ENCODE measurements around the gene CLDN14. TPM values are rescaled to one million over a fixed set of nuclear protein-coding genes. Genes with fewer than 3 reads are reported as not detected.

The CLDN14 gene
- not detected for polyA plus RNA-seq (2013, experiment 1 of 2)
- polyA plus RNA-seq (2013, experiment 2 of 2): not detected

GRCh38 chr21:36479415-36480402 lies at the start of gene CLDN14:
TSS of gene CLDN14 (minus strand) at chr21:36480122. CDS start at chr21:36461695, 18,427 bp downstream.
- Histone ChIP-seq H3K27ac (ENCODE audit: low read depth, low read length) (no peak within 1 kb of the TSS), H3K27me3 (ENCODE audit: insufficient read depth, low read length, poor library complexity) (no peaks in the 10 kb centered on the region), H3K4me3 (ENCODE audit: low read length) (no peak within 1 kb of the TSS), H3K56ac (ENCODE audit: low read length) (no peak within 1 kb of the TSS), H3K4ac (ENCODE audit: low read depth, low read length) (no peak within 1 kb of the TSS), H3K79me1 (ENCODE audit: low read length) (no peaks in the 10 kb centered on the region), H3K36me3 (ENCODE audit: control insufficient read depth, insufficient read depth, low read length) (no peaks in the 10 kb centered on the region), H3K79me2 (ENCODE audit: control insufficient read depth, insufficient read depth, low read length) (no peaks in the 10 kb centered on the region), H3K18ac (ENCODE audit: low read length) (no peak within 1 kb of the TSS), H2BK5ac (ENCODE audit: low read length) (no peak within 1 kb of the TSS), H4K5ac (ENCODE audit: low read length) (no peak within 1 kb of the TSS), H3K4me2 (ENCODE audit: low read length) (no peak within 1 kb of the TSS), H3K4me1 (ENCODE audit: control insufficient read depth, low read depth, low read length) (no peaks in the 10 kb centered on the region), H2BK120ac (ENCODE audit: low read depth, low read length) (no peak within 1 kb of the TSS), H2BK15ac (replicated peaks; ENCODE audit: low read depth) (no peak within 1 kb of the TSS), H2AK5ac (ENCODE audit: low read length) (no peak within 1 kb of the TSS), H3K23ac (ENCODE audit: low read length) (no peak within 1 kb of the TSS), H4K8ac (ENCODE audit: low read depth, low read length) (no peak within 1 kb of the TSS), H3K9ac (ENCODE audit: low read length) (no peak within 1 kb of the TSS)
- no peak for DNase-seq
- no CpG with 5 or more reads among the region's 25 CpGs for WGBS (ENCODE audit: extremely low coverage, insufficient coverage, low lambda C conversion rate)

GRCh38 chr21:36528716-36529115 lies 48.8 kb upstream of the CLDN14 start:
- H3K79me1 ChIP-seq (ENCODE audit: low read length): no peaks in the 10 kb centered on the region
- no peak overlapping the region for H3K4me2 ChIP-seq (ENCODE audit: low read length)
- no peak overlapping the region for H2BK15ac ChIP-seq (replicated peaks; ENCODE audit: low read depth)
- H3K27me3 ChIP-seq (ENCODE audit: insufficient read depth, low read length, poor library complexity): no peaks in the 10 kb centered on the region
- H4K5ac ChIP-seq (ENCODE audit: low read length): no peak overlapping the region
- no peak overlapping the region for H3K23ac ChIP-seq (ENCODE audit: low read length)
- H3K27ac ChIP-seq (ENCODE audit: low read depth, low read length): no peak overlapping the region
- H3K79me2 ChIP-seq (ENCODE audit: control insufficient read depth, insufficient read depth, low read length): no peaks in the 10 kb centered on the region
- no peak overlapping the region for H3K56ac ChIP-seq (ENCODE audit: low read length)
- WGBS (ENCODE audit: extremely low coverage, insufficient coverage, low lambda C conversion rate): no CpG with 5 or more reads among the region's 6 CpGs
- no peak overlapping the region for H2BK5ac ChIP-seq (ENCODE audit: low read length)
- no peak overlapping the region for H3K18ac ChIP-seq (ENCODE audit: low read length)
- no peak overlapping the region for H3K4ac ChIP-seq (ENCODE audit: low read depth, low read length)
- no peaks in the 10 kb centered on the region for H3K4me1 ChIP-seq (ENCODE audit: control insufficient read depth, low read depth, low read length)
- H3K36me3 ChIP-seq (ENCODE audit: control insufficient read depth, insufficient read depth, low read length): no peaks in the 10 kb centered on the region
- H3K4me3 ChIP-seq (ENCODE audit: low read length): no peak overlapping the region
- no peak overlapping the region for H3K9ac ChIP-seq (ENCODE audit: low read length)
- no peak overlapping the region for H2BK120ac ChIP-seq (ENCODE audit: low read depth, low read length)
- no peak overlapping the region for H4K8ac ChIP-seq (ENCODE audit: low read depth, low read length)
- DNase-seq: no peak
- H2AK5ac ChIP-seq (ENCODE audit: low read length): no peak overlapping the region

- no peak overlapping the region for H2BK5ac ChIP-seq (ENCODE audit: low read length)
- H3K4ac ChIP-seq (ENCODE audit: low read depth, low read length): no peak overlapping the region
- H3K79me1 ChIP-seq (ENCODE audit: low read length): no peaks in the 10 kb centered on the region
- no peak overlapping the region for H4K8ac ChIP-seq (ENCODE audit: low read depth, low read length)
- DNase-seq: no peak
- H3K9ac ChIP-seq (ENCODE audit: low read length): no peak overlapping the region
- H2AK5ac ChIP-seq (ENCODE audit: low read length): no peak overlapping the region
- no peak overlapping the region for H3K23ac ChIP-seq (ENCODE audit: low read length)
- no peaks in the 10 kb centered on the region for H3K79me2 ChIP-seq (ENCODE audit: control insufficient read depth, insufficient read depth, low read length)
- no peak overlapping the region for H3K4me2 ChIP-seq (ENCODE audit: low read length)
- H3K4me1 ChIP-seq (ENCODE audit: control insufficient read depth, low read depth, low read length): no peaks in the 10 kb centered on the region
- H3K27ac ChIP-seq (ENCODE audit: low read depth, low read length): no peak overlapping the region
- H3K56ac ChIP-seq (ENCODE audit: low read length): no peak overlapping the region
- no peak overlapping the region for H4K5ac ChIP-seq (ENCODE audit: low read length)
- no CpG with 5 or more reads among the region's 6 CpGs for WGBS (ENCODE audit: extremely low coverage, insufficient coverage, low lambda C conversion rate)
- H3K4me3 ChIP-seq (ENCODE audit: low read length): no peak overlapping the region
- H2BK15ac ChIP-seq (replicated peaks; ENCODE audit: low read depth): no peak overlapping the region
- no peaks in the 10 kb centered on the region for H3K27me3 ChIP-seq (ENCODE audit: insufficient read depth, low read length, poor library complexity)
- no peaks in the 10 kb centered on the region for H3K36me3 ChIP-seq (ENCODE audit: control insufficient read depth, insufficient read depth, low read length)
- no peak overlapping the region for H2BK120ac ChIP-seq (ENCODE audit: low read depth, low read length)
- no peak overlapping the region for H3K18ac ChIP-seq (ENCODE audit: low read length)
Observed at GRCh38 chr21:36527317-36527716, 47.4 kb upstream of the CLDN14 start.

DNA sequence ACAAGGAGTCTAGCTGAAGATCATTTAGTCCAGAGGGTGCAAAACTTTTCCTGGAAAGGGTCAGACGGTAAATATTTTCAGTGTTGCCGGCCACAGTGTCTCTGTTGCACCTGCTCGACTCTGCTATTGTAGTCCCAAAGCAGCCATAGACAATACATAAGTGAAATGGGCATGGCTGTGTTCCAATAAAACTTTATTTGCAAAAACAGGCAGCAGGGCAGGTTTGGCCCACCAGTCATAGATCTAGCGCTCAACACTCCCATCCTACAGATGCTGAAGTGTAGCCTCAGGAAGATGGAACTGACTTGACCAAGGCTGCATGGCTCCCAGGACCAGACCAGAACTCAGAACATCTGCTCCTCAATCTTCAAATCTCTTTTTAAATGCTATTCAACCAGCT lies 46.2 kb upstream of the CLDN14 start:
- no CpG with 5 or more reads among the region's 4 CpGs for WGBS (ENCODE audit: extremely low coverage, insufficient coverage, low lambda C conversion rate)
- no peaks in the 10 kb centered on the region for H3K27me3 ChIP-seq (ENCODE audit: insufficient read depth, low read length, poor library complexity)
- no peak overlapping the region for H4K8ac ChIP-seq (ENCODE audit: low read depth, low read length)

GRCh38 chr21:36524477-36524876 lies 44.6 kb upstream of the CLDN14 start:
- Histone ChIP-seq H2BK120ac (ENCODE audit: low read depth, low read length) (no peak overlapping the region), H3K27me3 (ENCODE audit: insufficient read depth, low read length, poor library complexity) (no peaks in the 10 kb centered on the region), H3K27ac (ENCODE audit: low read depth, low read length) (no peak overlapping the region), H3K4me2 (ENCODE audit: low read length) (no peak overlapping the region), H3K4me1 (ENCODE audit: control insufficient read depth, low read depth, low read length) (no peaks in the 10 kb centered on the region), H3K4me3 (ENCODE audit: low read length) (no peak overlapping the region), H4K5ac (ENCODE audit: low read length) (no peak overlapping the region), H3K23ac (ENCODE audit: low read length) (no peak overlapping the region), H3K36me3 (ENCODE audit: control insufficient read depth, insufficient read depth, low read length) (no peaks in the 10 kb centered on the region), H3K9ac (ENCODE audit: low read length) (no peak overlapping the region), H3K79me2 (ENCODE audit: control insufficient read depth, insufficient read depth, low read length) (no peaks in the 10 kb centered on the region), H2BK15ac (replicated peaks; ENCODE audit: low read depth) (no peak overlapping the region), H3K4ac (ENCODE audit: low read depth, low read length) (no peak overlapping the region), H4K8ac (ENCODE audit: low read depth, low read length) (no peak overlapping the region), H3K56ac (ENCODE audit: low read length) (no peak overlapping the region), H3K79me1 (ENCODE audit: low read length) (no peaks in the 10 kb centered on the region), H3K18ac (ENCODE audit: low read length) (no peak overlapping the region), H2BK5ac (ENCODE audit: low read length) (no peak overlapping the region), H2AK5ac (ENCODE audit: low read length) (no peak overlapping the region)
- DNase-seq: no peak
- no CpG with 5 or more reads among the region's 9 CpGs for WGBS (ENCODE audit: extremely low coverage, insufficient coverage, low lambda C conversion rate)

More for the DNA sequence above, 46.2 kb upstream of the CLDN14 start:
- Histone ChIP-seq H3K79me1 (ENCODE audit: low read length) (no peaks in the 10 kb centered on the region), H2BK5ac (ENCODE audit: low read length) (no peak overlapping the region), H3K27ac (ENCODE audit: low read depth, low read length) (no peak overlapping the region), H3K4me1 (ENCODE audit: control insufficient read depth, low read depth, low read length) (no peaks in the 10 kb centered on the region), H2BK120ac (ENCODE audit: low read depth, low read length) (no peak overlapping the region), H3K36me3 (ENCODE audit: control insufficient read depth, insufficient read depth, low read length) (no peaks in the 10 kb centered on the region), H3K18ac (ENCODE audit: low read length) (no peak overlapping the region), H4K5ac (ENCODE audit: low read length) (no peak overlapping the region), H3K9ac (ENCODE audit: low read length) (no peak overlapping the region), H3K23ac (ENCODE audit: low read length) (no peak overlapping the region), H3K4me2 (ENCODE audit: low read length) (no peak overlapping the region), H3K56ac (ENCODE audit: low read length) (no peak overlapping the region), H2AK5ac (ENCODE audit: low read length) (no peak overlapping the region), H3K4me3 (ENCODE audit: low read length) (no peak overlapping the region), H3K79me2 (ENCODE audit: control insufficient read depth, insufficient read depth, low read length) (no peaks in the 10 kb centered on the region), H3K4ac (ENCODE audit: low read depth, low read length) (no peak overlapping the region), H2BK15ac (replicated peaks; ENCODE audit: low read depth) (no peak overlapping the region)
- no peak for DNase-seq
